HG03442 (cell line): ENCODE measurements around the gene BCO2.
"Not testable (repeated sequence)": the region's sequence is repeated elsewhere in the genome, so short reads cannot be mapped to it uniquely, and the experiment has no call there.

Experiments
- ATAC-seq: cut with Tn5 transposase; IDR thresholded peaks from one replicate; pipeline ENCODE4 v1.9.1; 2021; ENCODE audit warnings: mild to moderate bottlenecking, moderate library complexity; ENCODE audit not compliant: unreplicated experiment

Gene BCO2

DNA sequence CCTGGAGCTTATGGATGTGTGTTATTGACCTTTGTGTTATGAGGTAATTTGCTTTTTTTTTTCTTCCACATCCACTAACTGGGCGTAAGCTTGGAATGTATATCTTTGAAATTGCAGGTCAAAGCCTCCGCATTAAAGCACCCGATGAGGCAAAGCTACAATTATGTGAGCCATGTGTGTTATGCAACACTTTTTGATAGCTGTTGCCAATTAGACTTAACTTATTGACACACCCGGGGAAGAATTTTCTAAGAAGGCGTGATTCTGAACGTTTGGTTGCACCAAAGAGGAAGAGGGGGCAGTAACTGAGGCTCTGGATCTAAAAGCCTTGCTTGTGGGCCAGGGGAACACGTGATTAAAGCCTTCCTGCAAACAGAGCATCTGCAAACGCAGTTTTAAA lies 8.8 kb upstream of the BCO2 start:
- no peak for ATAC-seq

- no peak for ATAC-seq
Measured at GRCh38 chr11:112167145-112167544, 8.2 kb upstream of the BCO2 start, which contains the start of gene TEX12. TEX12 (plus strand) TSS chr11:112167372; CDS start chr11:112169269, 1,897 bp downstream.

DNA sequence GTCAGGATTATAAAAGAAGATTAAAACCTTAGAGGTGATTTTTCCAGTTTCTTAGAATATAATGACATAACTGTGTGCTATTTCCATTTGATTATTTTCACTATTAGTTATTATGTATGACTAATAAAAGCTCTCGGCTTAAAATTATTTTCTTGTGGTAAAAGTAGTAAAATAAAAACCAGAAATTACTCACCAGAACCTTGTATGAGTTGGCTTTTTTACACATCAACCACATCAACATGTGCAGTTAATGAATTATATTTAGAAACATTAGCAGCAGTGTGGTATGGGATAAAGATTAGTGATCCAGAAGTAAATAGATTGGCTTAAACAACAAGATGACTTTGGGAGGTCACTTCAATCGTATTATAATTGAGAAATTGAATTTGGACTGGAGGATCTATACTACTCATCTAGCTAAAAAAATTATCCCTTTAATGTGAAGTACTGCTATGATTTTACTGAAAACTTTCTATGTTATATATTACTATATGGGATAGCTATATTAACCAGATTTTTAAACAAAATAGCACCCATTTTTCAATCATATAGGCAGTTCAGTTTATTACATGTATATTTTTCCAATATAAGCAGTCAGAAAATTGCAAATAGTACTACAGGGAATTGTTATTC lies 2.8 kb upstream of the BCO2 start:
- ATAC-seq: peak; percentile 89

- no peak for ATAC-seq
Measured at GRCh38 chr11:112173152-112173551, 2.2 kb upstream of the BCO2 start.

DNA sequence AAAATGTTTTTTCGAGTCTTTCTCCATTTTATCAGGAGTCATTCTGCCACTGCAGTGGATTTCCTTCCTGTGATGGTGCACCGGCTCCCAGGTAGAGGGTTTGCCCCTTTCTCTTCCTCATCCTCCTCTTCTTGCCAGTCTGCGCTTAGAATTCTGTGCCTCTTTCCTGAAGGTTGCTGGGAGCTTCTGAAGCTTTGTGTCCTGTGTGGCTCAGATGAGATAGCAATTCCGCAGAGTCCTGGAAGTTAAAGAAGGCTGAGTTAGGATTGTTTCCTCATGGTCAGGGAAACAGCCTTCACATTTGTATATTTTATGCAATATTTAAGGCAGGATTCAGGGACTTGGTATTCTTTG lies 264 bp downstream of the BCO2 start:
- ATAC-seq: no peak

DNA sequence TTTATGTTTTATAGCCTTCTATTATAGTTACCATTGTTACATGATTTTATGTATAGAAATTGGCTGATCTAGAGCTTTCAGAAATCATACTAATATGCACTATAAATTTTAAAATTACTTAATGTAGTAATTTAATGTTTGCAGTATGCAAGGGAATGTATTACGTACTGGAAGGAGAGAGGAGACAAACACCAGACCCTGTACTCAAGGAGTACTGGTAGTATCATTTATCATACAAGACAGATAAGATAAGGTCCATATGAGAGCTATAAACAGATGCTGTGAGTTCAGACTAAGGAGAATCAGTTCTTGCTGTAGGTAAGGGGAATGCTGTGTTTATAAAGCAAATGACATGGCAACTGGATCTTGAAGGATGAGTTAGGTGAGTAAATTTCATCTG lies 765 bp downstream of the BCO2 start:
- ATAC-seq: no peak

DNA sequence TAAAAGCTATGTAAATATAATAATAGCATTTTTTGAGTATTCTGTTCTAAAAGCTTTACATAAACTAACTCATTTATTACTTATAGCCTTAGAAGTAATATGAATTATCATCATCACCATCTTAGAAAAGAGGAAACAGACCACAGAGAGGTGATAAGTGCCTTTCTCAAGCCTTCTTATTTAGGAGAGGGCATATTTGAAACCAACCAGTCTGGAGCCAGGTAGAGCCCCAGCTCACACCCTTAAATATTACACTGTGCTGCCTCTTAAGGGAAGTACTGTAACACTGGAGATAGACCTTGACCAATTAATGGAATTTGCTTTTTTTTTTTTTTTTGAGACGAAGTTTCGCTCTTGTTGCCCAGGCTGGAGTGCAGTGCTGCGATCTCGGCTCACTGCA lies 2.3 kb downstream of the BCO2 start:
- ATAC-seq: no peak

GRCh38 chr11:112178428-112178827 lies 3.1 kb downstream of the BCO2 start:
- no peak for ATAC-seq

- ATAC-seq: no peak
Measured at GRCh38 chr11:112178936-112179335, 3.6 kb downstream of the BCO2 start.

GRCh38 chr11:112179601-112180000 lies 4.3 kb downstream of the BCO2 start:
- peak; percentile 72 for ATAC-seq

GRCh38 chr11:112182867-112183266 lies 7.6 kb downstream of the BCO2 start:
- no peak for ATAC-seq

- no peak for ATAC-seq
Measured at GRCh38 chr11:112185883-112186282, 10.6 kb downstream of the BCO2 start.

DNA sequence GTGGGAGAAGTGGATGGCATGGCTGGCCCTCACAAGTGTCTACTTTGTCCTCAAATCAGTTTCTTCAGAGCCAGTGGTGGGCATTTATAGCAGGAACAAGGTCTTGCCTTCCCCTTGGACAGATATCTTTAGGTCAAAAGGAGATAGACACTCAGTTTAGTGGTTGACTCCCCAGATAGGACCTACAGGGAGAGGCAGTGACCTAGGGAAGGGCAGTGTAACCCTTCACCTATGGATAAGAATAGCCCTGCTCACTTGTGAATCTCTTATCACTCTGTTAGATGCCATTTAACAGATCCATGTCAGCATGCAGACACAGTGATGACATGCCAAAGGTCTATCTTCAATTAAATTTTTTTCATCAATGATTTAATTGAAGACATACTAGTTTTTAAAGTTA lies 11.0 kb downstream of the BCO2 start:
- ATAC-seq: no peak

DNA sequence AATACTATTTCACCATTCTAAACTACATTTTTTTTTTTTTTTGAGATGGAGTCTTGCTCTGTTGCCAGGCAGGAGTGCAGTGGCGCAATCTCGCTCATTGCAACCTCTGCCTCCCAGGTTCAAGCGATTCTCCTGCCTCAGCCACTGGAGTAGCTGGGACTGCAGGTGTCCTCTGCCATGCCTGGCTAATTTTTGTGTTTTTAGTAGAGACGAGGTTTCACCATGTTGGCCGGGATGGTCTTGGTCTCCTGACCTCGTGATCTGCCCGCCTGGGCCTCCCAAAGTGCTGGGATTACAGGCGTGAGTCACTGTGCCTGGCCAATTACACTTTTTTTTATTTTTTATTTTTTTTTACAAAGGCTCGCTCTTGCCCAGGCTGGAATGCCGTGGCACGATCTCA lies 19.8 kb downstream of the BCO2 start:
- not testable (repeated sequence) for ATAC-seq

GRCh38 chr11:112195951-112196351 lies 20.6 kb downstream of the BCO2 start:
- ATAC-seq: no peak

DNA sequence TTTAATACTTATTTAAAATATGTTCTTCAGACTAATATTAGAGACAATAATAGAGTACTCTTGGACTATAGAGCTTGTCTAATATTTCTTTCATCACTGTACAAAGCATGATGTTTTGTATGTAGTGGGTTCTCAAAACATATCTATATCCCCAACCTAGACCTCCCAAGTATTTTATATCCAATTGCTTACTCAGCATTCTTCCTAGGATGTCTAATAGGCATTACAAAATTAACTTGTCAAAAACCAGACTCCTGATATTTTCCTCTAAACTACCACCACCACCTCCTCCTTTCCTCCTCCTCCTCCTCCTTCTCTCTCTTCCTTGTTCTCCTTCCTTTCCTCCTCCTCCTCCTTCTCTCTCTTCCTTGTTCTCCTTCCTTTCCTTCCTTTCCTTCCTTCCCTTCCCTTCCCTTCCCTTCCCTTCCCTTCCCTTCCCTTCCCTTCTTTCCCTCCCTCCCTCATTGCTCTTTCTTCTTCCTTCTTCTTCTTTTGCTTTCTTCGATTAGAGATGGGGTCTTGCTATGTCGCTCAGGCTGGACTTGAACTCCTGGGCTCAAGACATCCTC lies 21.3 kb downstream of the BCO2 start:
- no peak for ATAC-seq

GRCh38 chr11:112199101-112199500 lies 23.8 kb downstream of the BCO2 start:
- ATAC-seq: not testable (repeated sequence)

GRCh38 chr11:112200252-112200651 lies 24.9 kb downstream of the BCO2 start:
- no peak for ATAC-seq

DNA sequence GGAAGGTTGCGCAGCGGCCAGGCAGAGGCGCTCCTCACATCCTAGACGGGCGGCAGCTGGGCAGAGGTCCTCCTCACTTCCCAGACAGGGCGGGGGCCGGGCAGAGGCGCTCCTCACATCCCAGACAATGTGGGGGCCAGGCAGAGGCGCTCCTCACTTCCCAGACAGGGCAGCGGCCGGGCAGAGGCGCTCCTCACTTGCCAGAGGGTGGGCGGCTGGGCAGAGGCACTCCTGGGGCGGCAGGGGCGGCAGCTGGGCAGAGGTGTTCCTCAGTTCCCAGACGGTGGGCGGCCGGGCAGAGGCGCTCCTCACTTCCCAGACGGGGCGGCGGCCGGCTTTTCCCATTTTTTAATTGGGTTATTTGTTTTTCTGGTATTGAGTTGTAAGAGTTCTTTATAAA lies 30.8 kb downstream of the BCO2 start:
- ATAC-seq: no peak

GRCh38 chr11:112210890-112211289 lies 35.6 kb downstream of the BCO2 start:
- ATAC-seq: no peak

DNA sequence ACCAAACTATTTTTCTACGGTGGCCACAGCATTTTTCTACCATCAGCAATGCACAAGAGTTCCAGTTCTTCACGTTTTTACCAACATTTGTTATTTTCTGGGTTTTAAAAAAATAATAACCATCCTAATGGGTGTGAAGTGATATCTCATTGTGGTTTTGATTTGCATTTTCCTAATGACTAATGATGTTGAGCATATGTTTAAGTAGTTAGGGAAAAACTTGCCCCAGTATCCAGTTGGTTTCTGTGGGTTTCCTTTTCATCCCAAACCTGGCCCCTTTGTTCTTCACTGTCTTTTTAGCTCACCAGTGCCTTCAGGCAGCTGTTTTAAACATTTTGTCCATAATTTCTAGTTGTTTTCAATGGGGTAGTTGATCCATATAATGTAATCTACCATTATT lies 36.2 kb downstream of the BCO2 start:
- ATAC-seq: no peak

DNA sequence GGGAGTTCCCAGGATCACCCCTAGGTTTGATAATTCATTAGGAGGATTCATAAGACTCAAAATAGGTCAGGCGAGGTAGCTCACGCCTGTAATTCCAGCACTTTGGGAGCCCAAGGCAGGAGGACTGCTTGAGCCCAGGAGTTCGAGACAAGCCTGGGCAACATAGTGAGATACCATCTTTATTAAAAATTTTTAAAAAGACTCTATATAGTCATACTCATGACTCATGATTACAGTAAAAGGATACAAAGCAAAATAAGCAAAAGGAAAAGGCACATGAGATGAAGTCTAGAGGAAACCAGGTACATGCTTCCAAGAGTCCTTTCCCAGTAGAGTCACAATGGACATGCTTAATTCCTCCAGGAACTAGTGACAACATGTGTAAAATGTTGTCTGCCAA lies 37.0 kb downstream of the BCO2 start:
- ATAC-seq: no peak

GRCh38 chr11:112212710-112213109 lies 37.4 kb downstream of the BCO2 start:
- no peak for ATAC-seq
